NCI-H146 treated with DMSO at 0.1 percent for 48 hours (cell line): ENCODE results near the gene ATP2C1.
"Not testable (repeated sequence)": the region's sequence is repeated elsewhere in the genome, so short reads cannot be mapped to it uniquely, and the experiment has no call there.

Experiments used
- DNase-seq: peaks from one replicate; lab custom pipeline; 2025; ENCODE audit not compliant: unreplicated experiment; lab: John Stamatoyannopoulos, UW

The ATP2C1 gene, protein sequence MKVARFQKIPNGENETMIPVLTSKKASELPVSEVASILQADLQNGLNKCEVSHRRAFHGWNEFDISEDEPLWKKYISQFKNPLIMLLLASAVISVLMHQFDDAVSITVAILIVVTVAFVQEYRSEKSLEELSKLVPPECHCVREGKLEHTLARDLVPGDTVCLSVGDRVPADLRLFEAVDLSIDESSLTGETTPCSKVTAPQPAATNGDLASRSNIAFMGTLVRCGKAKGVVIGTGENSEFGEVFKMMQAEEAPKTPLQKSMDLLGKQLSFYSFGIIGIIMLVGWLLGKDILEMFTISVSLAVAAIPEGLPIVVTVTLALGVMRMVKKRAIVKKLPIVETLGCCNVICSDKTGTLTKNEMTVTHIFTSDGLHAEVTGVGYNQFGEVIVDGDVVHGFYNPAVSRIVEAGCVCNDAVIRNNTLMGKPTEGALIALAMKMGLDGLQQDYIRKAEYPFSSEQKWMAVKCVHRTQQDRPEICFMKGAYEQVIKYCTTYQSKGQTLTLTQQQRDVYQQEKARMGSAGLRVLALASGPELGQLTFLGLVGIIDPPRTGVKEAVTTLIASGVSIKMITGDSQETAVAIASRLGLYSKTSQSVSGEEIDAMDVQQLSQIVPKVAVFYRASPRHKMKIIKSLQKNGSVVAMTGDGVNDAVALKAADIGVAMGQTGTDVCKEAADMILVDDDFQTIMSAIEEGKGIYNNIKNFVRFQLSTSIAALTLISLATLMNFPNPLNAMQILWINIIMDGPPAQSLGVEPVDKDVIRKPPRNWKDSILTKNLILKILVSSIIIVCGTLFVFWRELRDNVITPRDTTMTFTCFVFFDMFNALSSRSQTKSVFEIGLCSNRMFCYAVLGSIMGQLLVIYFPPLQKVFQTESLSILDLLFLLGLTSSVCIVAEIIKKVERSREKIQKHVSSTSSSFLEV

DNA sequence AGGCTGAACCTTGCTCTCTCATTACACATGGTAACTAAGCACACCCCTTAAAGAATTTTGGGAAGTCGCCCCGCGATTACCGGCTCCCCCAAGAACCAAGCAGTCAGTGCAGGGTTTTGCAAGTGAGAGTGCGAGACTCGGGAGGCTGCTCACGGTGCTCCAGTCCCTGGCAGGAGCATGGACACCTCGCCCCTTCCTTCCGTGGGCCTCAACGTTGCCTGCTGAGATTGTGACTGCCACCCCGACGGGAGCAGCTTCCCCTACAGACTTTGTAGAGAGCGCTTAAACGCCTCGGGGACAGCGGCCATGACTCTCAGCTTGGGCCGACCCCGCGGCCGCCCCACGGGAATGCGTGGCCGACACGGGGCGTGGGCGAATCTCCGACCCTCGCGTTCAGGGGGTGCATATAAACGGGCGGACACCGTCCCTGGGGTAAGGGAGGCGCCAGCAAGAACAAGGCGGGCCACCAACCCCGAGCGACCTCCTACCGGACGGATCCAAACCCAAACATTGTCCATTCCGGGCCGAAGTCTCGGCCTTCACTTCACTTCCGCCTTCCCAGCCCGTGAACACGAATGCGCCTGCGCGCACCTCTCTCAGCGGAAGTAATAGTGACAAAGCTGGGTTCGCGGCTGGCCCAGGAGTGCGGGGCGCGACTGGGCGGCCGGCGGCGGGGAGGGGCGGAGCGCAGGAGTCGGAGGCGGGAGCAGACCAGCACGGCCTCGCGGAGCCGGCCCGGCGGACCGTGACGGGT is at the start of gene ATP2C1:
ATP2C1 (plus strand) TSS at position 709 of the 754 bp plus-strand sequence. CDS start 686 bp downstream, outside the sequence.
- DNase-seq: peak; percentile 99

DNA sequence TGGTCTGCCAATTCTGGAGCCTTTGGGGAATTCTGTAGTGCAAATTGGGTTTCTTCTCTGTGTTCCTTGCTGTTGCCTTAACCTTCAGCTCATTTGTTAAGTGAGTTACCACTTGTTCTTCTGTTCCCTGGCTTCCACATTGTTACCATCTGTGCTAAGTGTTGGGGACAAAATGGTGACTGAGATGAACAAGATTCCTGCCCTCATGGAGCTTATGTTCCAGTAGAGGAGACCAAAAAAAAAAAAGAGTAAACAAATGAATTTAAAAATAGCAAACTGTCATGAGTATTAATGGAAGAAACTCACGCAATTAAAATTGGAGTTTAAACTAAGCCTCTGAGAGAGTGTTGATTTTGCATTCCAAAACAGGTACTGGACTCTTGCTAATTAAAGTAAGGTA is 49.4 kb upstream of the ATP2C1 start:
- no peak for DNase-seq

DNA sequence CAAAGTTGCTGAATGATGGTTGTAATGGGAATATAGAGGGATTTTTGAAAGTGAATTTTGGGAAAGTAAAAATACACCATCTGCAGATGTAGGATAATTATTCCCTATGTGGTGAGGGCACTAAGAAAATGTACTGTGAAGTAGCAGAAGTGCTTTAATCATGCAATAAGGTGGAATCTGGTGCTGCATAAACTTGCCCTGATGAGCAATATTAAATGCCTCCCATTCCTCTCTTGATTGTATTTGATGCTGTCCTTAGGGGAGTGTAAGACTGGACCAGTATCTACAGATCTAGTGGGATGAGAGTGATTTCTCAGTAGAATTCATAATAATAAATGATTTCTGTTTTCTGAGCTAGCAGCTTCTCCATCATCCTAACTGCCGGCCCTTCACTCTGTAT is 47.7 kb upstream of the ATP2C1 start:
- DNase-seq: no peak

DNA sequence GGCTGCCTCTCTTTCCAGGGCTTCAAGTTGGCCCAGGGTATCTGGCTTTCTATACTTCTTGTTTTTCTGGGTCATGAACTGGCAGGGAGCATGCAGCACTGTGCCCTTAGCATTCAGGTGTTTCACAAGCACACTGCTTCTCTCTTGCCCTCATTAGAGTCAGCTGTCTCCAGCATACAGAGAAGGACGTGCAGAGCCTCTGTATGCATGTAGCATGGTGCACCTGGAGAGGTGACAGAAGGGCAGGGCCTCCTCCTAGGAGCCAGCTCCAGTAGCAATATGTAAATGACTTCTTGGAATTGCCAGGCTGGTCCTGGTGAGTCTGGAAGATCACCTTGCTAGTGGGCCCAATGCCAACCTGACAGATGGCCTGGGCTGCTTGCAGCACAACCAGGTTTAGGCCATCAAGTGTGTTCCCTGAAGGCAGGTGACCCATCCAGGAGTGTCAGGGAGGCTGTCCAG is 44.8 kb upstream of the ATP2C1 start:
- peak; percentile 97 for DNase-seq

DNA sequence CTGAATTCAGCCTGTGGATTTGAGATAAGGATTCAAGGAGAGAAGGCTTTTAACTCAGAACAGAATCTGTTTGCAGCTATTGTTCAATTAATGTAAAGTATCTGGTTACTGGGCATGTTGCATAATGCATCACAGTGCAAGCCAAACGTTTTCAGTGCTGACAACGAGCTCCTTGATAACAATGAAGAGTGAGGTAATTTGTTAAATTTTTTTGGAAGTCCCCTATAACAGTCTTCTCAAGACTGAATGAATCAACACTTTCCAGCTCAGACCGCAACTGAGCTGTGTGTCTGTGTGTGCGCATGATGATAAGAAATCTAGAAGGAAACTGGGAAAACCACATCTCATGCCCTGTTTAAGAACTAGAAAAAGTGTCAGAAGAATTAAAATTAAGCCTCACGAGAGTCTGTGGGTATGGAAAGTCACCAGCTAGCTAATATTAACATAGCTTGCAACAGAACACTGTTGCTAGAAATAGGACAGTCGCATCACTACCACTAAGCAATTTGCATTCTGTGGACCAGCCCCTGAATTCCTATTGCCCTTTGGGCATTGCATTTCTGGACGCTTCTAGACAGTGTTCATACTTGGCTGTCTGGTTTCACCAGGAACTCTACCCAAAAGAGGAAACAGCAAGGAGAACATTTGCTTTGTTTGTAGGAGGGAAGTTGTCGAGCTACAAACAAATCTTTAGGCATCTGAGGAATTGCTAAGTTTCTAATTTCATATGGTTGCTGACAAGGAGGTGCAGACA is 43.7 kb upstream of the ATP2C1 start:
- DNase-seq: peak; percentile 58

DNA sequence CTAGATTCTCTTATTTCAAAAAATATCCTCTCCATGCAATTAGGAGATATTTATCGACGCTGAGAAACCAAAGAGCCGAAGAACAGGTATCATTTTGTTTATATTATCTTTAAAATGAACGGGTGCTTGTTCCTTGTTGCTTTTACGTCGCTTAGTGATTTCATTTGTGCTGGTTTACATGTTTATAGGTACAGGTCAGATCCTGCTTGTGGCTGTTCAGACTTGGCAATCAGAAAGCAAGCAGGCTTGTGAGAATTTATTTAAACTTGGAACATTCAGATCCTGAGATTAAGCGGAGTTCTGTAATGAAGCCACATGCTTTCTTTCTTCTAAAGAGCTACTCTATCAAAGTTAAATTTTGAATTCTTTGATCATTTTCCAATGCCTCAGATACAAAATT is 43.0 kb upstream of the ATP2C1 start:
- DNase-seq: no peak

DNA sequence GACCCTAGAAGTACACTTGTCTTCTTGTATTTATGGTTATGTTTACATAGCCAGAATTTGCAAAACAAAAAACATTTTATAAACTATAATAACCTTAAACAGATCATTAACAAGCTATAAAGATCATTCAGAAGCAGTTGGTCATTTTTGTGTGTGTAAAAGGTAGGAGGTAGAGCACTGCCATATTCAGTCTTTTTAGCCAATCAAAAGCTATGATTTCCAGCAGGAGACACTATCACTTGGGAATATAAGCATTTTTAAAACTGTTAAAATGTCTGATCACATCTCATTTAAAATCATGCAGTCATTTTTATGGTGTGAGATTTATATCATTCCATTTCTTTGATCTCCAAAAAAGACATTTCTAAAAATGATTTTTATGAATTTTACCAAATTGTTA is 42.6 kb upstream of the ATP2C1 start:
- no peak for DNase-seq

DNA sequence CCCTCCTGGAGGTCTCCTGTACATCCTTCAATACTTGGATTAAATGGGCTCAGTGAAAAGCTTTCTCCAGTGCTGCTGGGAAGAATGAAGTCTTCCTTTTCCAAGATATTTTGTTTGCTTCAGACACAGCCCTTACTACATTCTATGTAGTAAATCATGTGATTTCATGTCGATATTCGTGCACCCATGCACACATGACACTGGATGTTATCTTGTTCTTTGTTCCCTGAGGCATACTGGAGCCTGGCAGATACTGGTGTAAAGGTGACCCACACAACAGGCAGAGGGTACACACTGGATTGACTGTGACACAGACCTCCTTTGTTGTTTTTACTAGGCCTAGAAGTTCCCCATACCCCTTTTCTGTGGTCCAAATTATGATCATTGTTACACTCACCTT is 40.3 kb upstream of the ATP2C1 start:
- no peak for DNase-seq

DNA sequence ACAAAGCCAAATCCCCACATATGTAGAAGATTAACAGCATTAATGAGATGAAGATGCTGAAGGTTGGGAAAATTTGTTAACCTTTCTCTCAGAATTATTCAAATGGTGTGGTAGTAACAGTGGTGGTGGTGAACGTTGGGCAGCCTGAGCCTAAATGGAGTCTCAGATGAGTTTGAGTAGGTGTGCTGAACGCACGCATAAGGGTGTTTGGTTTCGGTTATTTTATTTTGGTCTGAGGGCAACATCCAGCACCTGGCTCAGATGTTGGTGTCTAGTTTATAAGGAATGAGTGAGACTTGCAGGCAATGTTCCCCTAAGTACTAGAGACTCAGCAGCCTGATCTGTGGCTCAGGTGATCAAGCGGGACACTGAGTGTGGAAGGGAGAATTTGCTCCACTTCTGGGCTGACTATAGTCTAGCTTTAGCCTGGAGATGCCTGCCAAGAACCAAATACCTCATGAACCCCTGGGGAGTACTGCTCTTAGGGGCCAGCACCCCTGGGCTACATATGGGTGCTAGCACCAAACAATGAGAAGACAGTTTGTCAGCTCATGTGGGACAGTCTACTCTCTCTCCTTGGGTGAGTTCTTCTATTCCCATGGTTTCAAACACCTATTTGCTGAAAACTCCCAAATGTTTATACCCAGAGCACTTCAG is 39.5 kb upstream of the ATP2C1 start:
- DNase-seq: no peak

DNA sequence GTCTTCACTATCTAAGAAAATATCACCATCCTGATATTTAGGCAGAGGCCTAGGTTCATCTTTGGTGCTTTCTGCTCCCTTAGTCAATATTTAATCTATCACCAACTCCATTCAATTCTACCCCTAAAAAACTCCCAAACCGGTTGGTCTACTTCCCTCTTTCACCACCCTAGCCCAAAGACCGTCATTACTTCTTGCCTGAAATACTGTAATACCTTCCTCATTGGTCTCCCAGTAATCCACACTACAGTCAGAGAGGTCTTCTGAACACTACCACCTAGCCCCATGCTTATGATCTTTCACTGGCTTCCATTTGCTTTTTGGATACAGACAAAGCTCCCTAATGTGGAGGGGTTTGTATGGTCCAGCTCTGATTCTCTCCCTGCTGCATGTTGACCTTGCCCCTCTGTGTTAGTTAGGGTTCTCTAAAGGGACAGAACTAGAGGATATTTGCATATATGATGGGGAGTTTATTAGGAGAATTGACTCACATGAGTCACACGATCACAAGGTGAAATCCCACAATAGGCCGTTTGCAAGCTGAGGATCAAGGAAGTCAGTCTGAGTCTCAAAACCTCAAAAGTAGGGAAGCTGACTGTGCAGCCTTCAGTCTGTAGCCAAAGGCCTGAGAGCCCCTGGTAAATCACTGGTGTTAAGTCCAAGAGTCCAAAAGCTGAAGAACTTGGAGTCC is 36.4 kb upstream of the ATP2C1 start:
- no peak for DNase-seq

DNA sequence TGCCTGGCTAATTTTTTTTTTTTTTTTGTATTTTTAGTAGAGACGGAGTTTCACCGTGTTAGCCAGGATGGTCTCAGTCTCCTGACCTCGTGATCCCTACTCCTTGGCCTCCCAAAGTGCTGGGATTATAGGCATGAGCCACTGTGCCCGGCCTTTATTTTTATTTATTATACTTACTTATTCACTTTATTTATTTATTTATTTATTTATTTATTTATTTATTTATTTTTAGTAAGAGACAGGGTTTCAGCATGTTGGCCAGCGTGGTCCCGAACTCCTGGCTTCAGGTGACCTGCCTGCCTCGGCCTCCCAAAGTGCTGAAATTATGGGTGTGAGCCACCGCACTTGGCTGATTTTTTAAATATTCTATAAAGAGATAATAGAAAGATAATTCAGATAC is 31.8 kb upstream of the ATP2C1 start:
- DNase-seq: not testable (repeated sequence)

DNA sequence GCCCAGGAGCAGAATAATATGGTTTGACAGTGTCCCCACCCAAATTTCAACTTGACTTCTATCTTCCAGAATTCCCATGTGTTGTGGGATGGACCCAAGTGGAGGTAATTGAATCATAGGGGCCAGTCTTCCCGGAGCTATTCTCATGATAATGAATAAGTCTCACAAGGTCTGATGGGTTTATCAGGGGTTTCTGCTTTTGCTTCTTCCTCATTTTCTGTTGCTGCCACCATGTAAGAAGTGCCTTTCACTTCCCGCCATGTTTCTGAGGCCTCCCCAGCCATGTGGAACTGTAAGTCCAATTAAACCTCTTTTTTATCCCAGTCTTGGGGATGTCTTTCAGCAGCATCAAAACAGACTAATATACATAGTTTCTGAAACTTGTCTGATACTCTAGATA is 28.4 kb upstream of the ATP2C1 start:
- no peak for DNase-seq

DNA sequence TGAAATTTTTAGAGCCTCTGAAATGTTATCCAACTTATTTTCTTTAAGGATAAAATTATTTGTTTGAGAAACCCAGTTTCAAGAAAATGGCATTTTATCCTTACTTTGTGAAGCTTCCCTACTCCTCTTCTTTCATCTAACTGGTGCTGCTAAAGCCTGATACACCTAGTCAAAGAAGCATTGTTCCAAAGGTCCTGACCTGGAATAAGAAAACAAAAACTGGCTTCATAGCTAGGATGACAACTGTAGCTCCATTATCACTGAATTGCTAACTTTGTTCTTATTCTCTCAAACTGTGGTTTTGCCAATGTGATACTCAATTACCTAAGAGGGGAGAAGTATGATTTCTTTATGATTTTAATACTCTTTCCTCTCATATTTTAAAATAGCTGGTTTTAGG is 27.6 kb upstream of the ATP2C1 start:
- DNase-seq: no peak

DNA sequence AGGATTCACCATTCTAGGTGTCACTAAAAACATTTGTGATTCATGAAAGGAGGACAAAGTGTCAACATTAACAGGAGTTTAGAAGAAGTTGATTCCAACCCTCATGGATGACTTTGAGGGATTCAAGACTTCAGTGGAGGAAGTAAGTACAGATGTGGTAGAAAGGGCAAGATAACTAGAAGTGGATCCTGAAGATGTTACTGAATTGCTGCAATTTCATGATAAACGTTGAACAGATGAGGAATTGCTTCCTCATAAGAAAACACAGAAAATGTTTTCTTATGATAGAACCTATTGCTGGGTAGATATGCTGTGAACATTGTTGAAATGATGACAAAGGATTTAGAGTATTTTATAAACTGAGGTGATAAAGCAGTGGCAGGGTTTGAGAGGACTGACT is 23.5 kb upstream of the ATP2C1 start:
- DNase-seq: no peak

DNA sequence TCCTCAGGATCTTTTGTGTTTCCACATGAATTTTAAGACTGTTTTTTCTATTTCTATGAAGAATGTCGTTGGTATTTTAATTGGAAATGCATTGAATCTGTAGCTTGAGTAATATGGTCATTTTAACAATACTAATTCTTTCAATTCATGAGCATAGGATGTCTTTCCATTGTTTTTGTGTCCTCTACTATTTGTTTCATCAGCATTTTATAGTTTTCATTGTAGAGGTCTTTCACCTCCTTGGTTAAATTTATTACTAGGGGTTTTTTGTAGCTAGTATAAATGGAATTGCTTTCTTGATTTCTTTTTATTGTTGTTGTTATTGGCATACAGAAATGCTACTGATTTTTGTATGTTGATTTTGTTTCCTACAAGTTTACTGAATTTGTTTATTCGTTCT is 17.3 kb upstream of the ATP2C1 start:
- no peak for DNase-seq

DNA sequence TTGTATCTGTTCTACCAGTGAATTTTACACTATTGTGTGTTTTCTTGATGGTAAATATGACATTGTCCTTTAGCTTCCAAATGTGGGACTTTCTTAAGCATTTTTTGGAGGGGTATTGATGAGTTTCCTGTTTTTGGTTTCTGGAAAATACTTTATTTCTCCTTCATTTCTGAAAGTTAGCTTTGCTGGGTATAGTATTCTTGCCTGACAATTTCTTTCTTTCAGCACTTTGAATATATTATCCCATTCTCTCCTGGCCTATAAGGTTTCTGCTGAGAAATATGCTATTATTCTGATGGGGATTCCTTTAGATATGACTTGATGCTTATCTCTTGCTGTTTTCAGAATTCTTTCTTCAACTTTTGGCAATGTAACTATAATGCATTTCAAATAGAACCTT is 15.4 kb upstream of the ATP2C1 start:
- no peak for DNase-seq

DNA sequence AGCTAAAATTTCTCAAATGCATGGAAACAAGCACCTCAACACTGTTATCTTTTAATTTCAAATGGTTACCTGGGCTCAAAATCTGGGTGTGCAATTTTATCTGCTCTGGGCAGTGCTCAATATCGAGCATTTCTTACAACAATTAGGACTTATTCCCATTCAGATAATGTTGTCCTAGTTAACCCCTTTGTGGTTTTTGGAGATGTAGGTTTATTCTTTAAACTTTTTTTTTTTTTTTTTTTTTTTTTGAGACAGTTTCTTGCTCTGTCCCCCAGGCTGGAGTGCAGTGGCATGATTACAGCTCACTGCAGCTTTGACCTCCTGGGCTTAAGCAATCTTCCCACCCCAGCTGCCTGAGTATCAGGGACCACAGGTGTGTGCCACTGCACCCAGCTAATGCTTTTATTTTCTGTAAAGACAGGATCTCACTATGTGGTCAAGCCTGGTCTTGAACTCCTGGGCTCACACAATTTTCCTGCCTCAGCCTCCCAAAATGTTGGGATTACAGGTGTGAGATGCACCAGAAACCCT is 4.4 kb upstream of the ATP2C1 start:
- no peak for DNase-seq

DNA sequence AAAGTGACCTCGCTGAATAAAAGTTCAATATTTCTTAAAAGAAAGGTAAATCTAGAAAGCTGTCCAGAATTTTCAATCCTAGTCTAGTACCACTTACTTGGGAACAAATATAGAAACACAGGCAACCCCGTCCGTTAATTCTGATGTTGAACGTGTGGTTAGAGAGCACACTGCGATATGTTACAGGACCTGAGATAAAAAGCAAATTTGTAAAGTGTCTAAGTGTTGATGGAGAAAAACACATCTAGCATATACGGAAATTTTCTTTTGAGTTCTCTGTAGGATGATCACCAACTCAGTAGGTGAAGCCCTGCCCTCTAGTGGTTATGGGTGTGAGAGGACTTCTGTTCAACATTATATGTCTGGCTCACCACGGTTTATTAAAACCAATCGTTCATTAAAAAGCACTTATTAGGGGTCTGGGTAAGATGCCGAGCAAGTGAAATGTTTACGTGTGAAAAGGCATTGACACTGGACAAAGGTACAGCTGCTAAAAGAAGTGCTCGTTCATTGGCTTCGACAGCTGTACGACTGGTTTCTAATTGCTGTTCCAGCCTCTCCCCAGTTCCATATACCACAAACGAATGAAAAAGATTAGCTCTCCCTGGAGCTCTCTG is 1.0 kb upstream of the ATP2C1 start:
- DNase-seq: peak; percentile 94
